Measurements from ENCODE around the gene OR51L1.
"Not testable (repeated sequence)": the region's sequence is repeated elsewhere in the genome, so short reads cannot be mapped to it uniquely, and the experiment has no call there.

OR51L1 gene, protein sequence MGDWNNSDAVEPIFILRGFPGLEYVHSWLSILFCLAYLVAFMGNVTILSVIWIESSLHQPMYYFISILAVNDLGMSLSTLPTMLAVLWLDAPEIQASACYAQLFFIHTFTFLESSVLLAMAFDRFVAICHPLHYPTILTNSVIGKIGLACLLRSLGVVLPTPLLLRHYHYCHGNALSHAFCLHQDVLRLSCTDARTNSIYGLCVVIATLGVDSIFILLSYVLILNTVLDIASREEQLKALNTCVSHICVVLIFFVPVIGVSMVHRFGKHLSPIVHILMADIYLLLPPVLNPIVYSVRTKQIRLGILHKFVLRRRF

DNA sequence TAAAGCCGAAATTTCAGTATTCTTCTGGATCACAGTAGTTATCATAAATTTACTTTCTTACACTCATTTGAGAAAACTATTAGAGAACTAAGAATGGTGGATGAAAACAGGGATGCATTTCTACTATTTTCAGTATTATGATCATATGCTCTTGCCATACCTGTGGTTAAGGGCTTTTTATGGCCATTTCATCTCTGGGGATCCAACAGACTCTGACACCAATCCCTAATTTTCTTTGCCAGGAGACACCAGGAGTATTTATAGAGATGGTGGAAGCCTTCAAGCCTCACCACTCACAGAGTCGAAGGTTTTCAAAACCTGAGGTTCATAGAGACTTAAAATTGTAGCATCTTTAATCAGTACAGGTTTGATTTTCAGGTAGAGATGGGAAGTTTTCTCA is at the start of gene OR51L1:
Gene OR51L1, plus strand, starts transcription at position 301 of the 400 bp plus-strand sequence. CDS start 4,132 bp downstream, outside the sequence.
- no peak for DNase-seq

DNA sequence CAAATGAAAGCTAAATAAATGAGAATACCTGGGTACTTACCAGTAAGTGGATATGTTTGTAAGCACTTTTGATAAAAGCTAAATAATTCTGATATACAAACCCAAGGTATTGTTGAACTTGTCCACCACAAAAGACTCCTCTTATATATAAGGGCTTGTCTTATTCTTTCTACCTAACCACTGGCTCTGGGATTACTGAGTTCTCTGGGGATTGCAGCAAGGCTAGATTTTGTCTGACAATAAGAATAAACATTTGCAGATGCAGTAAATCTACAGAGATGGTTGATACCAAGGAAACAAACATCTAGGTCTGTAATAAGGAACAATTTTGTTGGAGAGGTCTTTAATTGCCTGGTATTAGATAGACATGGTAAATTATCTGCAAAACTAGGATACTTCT is 47.1 kb upstream of the OR51L1 start, which contains the start of gene OR51A4:
Gene OR51A4, minus strand, starts transcription at position 101 of the 400 bp plus-strand sequence. CDS start 505 bp downstream, outside the sequence.
- no peak for DNase-seq

DNA sequence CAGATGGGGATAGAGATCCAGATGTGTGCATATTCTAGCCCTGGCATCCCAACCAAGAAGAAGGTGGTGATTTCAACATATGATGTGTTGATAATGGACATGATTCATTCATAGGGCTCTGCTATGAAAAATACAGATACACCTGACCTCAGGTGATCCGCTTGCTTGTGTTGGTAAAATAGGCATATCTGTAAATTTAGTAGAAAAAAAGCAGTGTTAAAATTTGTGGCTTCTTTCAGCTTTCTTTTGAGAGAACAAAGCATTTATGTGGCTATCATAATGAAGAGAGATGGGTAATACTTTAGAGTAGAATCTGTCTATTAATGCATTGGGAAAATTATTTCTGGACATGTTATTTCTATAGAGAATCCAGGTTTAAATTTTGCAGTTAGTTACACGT is 39.0 kb upstream of the OR51L1 start, which contains the start of gene OR51A2:
Gene OR51A2, minus strand, starts transcription at position 101 of the 400 bp plus-strand sequence. Its CDS starts 0 bp downstream, at position 101.
- DNase-seq: not testable (repeated sequence)

DNA sequence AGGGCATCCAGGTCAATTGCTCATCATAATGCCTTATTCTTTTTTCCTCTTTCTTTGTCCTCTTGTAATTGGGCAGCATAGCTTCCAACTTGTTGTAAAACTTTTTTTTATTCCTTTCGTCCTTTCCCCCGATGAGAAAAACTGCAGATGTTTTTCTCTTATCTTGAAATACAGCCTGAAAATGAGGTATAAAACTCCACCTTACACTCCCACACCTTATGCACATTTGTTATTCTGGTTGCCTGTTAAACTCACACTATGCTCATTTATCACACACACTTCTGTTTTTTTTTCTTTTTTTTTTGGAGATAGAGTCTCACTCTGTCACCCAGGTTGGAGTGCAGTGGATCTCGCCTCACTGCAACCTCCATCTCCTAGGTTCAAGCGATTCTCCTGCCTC is 37.3 kb upstream of the OR51L1 start:
- DNase-seq: no peak

DNA sequence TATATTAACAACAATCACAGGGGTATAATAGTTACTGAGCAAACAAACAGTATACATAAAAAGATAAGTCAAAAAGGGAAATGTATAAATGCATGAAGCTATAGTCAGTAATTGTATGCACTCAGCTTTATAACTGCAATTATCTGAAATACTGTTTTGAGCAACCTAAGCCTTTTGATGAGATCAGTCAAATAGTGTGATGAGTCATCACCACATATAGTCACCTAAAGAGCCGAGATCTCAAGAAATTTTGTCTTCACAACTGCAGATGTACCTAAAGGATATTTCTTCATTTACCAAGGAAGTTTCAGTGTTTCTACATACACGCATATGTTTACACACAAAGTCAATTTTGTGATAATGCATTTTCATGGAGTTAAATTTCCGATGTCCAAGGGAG is 33.8 kb upstream of the OR51L1 start:
- no peak for DNase-seq

DNA sequence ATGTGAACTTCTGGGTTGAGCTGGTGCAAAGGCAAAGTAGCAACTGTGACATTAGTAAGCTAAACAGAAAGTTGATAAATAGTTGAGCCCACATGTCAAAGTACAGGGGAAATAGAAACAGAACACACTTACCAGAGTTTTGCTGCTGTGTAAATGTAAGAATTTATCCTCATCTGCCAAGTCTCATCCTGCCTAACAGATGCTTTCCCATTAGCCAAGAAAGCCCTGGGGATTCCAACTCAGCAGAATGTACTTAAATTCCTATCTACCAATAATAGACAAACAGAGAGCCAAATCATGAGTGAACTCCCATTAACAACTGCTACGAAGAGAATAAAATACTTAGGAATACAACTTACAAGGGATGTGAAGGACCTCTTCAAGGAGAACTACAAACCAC is 31.8 kb upstream of the OR51L1 start:
- DNase-seq: no peak

DNA sequence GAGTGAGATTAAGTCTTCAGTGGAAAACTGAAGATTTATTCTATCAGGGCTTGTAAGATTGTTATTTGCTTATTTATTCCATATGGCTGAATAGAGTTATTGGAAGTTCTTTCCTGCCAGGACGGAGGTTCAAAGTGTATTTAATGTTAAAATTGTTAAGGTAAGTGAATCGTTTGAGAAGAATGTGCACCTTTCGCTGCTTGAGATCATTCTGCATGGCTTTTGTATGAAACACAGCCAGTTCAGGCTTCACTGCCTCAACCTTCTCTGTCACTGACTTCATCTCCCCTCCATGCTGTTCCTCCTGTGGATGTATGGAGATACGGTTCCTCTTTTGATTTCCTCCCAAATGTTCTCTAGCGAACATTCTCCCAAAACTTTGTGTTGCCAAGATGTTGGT is 19.2 kb upstream of the OR51L1 start:
- DNase-seq: no peak

DNA sequence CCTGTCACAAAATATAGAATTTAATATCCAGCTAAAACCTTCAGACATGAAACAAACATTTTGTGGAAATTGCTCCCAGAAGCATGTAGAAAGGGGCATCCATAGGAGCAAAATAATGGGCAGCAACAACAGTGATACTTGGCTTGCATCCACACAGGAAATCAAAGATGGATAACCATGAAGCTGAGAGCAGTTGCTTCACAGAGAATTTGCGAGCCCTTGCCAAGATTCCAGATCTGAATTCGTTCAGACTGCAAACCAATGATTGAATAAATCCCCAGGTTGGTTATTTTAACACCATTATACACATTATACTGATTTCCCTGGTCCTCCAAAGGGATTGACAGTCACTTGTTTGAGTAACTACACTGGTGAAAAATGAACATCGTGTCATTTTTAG is 15.6 kb upstream of the OR51L1 start:
- no peak for DNase-seq

DNA sequence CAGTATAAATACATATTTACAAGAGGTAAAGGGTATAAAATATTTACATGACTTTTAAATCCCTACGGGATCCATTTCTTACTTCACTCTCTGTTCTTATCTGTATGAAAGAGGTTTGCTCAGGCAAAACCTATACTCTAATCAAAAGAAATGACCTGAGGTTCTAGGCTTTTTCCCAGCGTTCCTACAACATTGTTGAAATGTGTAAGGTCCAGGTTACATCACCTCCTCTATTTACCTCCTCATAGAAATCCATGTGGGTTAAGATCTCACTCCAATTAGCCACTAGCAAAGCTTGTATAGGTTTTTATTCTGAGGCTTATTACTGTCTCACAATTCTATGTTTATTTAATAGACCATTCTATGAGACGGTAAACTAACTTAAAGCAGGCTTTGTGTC is 12.0 kb upstream of the OR51L1 start:
- no peak for DNase-seq

DNA sequence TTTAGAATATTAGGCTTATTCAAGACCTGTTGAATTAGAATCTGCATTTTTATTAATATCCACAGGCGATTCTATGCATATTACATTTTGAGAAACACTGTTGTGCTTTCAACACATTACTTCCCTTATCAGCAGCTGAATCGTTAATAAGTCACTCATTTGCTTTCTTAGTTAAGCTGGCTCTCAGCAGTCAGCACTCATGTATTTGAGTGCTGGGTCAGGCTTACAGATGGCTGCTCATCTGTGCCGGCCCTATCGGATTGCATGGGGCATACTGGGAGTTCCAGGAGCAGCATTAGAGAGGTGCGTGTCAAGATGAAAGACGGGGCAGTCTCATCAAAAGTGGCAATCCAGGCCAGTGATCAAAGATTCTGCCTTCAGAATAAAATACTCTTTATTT is 10.8 kb upstream of the OR51L1 start:
- DNase-seq: no peak

DNA sequence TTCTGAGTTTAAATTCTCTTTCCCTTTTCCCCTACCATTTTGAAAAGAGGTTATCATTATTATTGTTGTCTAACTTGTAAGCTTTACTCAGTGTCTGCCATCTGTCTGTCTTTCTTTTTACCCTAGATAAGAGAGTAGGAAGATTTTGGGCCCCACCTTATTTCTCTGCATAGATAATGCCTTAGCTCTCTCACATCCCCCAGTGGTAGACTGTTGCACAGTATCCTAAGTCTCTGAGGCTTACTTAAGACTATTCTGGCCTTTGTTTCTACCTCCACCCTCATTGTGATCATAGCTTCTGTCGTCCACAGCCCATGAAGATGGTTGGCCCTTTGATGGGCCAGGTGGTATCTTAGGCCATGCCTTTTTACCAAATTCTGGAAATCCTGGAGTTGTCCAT is 3.6 kb upstream of the OR51L1 start:
- no peak for DNase-seq

DNA sequence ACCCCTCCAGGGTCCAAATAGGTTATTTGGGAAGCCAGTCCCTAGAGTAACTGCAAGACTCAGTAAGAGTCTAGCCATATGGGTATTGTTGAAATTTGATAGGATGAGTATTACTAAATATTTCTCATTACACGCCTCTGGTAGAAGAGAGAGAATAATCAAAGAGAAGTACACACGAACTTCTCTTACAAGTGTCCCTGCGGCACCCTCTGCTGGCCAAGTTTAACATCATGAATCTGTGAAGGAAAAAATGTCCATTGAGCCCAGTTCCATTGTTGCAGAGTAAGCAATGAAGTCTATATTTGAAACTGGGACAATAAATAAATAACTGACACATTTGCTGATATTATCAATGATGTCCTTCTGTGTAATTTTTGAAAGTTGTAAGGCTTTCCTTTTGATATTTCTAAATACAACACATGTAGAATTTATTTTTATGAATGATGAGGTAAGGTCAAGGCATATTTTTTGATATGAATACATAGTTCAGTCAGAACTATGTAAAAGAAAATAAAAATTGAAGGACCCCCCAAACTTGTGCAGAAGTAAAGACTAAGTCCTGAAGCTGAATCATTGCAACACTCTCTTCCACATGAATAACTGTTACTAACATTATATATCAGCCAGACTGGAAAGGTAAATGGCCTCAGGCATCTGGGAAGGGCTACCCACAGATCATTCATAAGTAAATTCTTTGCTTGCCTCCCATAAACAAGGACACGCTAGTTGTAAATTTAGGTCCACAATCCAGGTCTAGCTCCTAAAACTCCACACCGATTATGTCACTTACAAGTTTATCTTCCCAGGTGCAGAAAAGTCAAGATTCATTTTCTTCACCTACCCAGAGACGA is 10.0 kb downstream of the OR51L1 start:
- peak; percentile 54 for DNase-seq

DNA sequence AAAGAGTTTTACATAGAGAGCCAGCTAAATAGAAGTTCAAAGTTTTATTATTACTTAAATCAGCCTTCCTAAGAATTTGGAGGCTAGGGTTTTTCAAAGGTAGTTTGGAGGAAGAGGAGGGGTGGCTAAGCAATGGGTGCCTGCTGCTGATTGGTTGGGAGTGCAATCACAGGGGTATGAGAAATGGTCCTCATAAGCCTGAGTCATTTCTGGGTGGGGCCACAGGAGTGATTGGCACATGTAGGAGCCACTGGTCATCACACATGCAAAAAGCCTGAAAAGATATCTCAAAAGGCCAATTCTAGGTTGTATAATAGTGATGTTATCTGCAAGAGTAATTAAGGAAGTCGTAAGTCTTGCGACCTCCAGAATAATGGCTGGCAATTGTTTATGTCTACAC is 12.9 kb downstream of the OR51L1 start:
- no peak for DNase-seq

DNA sequence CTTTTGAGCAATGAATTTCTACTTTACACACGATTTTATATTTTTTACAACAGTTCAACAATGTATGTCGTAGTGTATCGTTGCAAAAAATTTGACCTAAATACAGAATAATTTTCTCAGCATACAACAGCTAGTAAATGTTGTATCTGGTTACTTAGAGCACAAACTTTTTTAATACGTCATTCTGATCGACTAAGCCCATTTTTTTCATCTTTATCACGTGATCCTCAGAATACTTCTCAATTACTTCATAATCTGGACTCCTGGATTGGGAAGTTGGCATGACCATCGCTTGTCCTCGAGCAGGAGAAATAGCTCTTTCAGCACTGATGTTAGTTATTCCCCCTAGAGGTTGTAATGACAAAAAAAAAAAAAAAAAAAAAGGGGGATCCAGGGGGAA is 16.6 kb downstream of the OR51L1 start:
- DNase-seq: no peak

DNA sequence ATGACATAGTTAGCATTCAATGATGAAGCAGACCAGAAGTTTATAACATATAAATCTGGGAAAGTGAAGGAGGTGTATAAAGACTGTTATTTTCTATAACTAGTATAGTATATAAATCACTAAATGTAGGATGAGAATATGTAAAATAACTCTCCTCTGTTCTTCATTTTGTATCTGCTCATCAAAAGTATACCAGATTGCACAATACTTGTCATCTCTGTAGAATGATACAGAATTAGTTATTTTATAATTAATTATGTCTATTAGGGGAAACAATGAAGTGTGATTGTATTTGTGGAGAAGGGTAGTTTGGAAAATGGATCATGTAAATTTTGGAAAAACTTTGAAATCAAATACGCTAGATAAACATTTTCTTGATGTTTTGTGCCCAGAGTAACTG is 18.4 kb downstream of the OR51L1 start:
- no peak for DNase-seq

DNA sequence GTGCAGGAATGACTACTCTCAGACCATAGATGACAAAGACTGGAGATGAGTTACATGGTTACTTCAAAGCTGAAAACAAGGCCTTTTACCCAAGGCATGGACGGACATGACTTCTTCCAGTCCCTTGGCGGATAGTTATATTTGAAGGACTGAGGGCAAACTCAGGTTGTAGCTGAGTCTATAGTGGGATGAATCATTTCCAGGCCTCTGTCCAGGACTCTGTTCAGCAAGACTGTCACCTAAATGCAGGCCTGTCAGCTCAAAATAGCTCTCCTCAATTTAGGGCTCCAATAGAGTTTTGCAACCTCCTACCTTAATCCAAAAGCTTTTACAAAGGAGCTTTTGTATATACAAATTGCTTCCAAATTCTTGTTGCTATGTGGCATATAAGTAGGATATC is 27.3 kb downstream of the OR51L1 start:
- DNase-seq: no peak

DNA sequence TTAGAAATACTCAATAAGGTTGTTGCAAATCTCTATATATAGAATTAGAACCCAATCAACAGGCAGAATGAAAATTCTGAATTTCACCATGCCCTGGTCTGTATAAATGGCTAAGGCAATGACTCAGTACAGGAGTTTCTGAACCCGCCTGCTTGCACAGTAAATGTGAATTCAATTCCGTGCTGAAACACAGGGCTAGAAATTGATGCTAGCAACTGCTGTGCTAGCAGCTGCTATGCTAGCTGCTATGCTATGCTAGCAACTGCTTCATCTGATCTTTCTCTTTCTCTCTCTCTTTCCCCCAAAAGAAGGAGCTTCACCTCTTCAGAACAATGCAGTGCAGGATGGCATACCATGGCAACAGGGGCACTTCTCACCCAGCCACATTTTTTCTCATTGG is 42.0 kb downstream of the OR51L1 start:
- DNase-seq: no peak

DNA sequence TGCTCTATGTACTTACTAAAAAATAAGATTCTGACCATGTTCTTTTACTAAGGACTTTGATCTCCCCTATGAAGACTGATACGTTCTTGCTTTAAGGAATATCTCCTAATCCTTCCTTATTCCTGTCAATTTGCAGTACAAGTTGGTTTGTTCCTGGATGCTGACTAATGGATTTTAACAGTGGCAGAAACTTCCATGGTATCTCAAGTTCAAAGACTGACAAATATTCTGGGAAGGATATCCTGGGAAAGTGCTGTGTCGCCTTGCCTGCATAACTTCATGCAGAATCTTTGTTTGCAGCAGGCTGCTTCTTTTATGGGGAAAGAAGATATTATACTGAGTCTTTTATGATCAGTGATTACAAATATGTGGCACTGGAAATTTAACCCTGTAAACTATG is 43.3 kb downstream of the OR51L1 start:
- DNase-seq: no peak

DNA sequence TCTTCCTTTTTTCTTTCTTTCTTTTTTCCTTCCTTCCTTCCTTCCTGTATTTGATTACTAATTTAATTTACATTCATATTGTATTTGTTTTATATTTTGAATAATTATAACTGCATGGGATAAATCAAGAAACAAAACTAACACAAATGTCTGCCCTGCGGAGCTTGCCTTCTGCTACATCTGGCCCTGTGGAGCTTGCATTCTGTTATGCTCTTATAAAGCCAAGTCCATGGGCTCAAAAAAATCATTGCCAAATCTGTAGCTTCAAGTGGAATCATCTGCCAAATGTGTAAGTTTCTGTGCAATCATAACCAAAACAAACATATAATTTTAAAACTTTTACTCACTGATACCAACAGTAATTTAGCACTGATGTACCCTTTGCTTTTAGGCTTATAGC is 43.7 kb downstream of the OR51L1 start:
- no peak for DNase-seq

DNA sequence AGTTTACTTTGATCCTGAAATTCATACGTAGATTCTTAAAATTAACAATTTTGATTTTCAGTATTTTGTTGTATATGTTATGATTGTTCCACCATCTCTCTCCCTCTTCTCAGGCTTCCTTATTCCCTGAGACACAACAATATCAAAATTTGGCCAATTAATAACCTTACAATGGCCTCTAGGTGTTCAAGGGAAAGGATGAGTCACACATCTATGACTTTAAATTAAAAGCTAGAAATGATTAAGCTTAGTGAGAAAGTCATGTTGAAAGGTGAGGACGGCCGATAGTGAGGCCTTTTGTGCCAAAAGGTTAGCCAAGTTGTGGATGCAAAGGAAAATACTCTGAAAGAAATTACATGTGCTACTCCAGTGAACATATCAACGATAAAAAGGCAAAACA is 46.2 kb downstream of the OR51L1 start:
- DNase-seq: no peak

DNA sequence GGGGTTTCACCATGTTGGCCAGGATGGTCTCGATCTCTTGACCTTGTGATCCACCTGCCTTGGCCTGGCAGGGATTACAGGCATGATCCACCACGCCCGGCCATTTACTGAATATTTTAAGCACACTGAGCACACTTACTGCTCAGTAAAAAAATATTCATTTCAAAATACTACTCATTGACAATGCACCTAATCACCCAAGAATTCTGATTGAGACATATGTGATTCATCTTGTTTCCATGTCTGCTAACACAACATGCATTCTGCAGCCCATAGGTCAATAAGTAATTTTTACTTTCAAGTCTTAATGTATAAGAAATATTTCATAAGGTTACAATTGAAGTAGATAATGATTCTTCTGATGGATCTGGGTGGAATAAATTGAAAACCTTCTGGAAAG is 47.4 kb downstream of the OR51L1 start:
- no peak for DNase-seq

DNA sequence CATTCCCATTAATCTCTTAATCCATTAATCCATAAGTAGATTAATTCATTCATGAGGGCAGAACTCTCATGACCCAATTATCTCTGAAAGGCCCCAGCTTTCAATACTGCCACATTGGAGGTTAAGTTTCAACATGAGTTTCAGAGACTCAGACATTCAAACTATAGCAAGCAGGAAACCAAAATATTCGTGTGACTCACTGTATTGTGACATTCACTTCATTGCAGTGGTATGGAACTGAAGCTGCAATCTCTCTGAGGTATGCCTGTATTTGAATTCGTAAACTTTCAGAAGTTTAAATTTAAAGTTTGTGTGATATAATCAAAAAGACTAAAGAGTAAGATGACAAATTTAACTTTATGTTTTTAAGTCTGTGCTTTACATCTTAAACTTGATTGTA is 48.7 kb downstream of the OR51L1 start:
- DNase-seq: no peak

DNA sequence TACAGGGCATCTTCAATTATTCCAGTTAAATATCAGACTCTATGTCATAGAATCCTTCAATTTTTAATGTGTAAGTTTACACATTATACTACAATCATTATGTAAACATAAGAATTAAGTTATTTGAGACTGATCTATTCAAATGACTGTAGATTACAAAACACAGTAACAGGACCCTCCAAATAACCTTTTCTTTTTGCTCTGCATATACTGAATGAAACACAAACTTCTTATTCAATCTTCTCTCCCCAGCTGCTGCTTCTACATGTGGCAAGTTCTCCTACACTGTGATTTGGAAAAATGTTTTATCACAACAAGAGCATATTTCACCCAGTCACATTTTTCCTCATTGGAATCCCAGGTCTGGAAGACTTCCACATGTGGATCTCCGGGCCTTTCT is 51.6 kb downstream of the OR51L1 start, which contains the start of gene OR52J3:
Gene OR52J3, plus strand, starts transcription at position 301 of the 400 bp plus-strand sequence. Its CDS starts 0 bp downstream, at position 301.
- DNase-seq: no peak

DNA sequence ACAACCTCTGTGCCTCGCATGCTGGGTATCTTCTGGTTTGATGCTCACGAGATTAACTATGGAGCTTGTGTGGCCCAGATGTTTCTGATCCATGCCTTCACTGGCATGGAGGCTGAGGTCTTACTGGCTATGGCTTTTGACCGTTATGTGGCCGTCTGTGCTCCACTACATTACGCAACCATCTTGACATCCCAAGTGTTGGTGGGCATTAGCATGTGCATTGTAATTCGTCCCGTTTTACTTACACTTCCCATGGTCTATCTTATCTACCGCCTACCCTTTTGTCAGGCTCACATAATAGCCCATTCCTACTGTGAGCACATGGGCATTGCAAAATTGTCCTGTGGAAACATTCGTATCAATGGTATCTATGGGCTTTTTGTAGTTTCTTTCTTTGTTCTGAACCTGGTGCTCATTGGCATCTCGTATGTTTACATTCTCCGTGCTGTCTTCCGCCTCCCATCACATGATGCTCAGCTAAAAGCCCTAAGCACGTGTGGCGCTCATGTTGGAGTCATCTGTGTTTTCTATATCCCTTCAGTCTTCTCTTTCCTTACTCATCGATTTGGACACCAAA is 52.2 kb downstream of the OR51L1 start:
- DNase-seq: no peak
